ENCODE measurements around the gene FADS1.

DNA sequence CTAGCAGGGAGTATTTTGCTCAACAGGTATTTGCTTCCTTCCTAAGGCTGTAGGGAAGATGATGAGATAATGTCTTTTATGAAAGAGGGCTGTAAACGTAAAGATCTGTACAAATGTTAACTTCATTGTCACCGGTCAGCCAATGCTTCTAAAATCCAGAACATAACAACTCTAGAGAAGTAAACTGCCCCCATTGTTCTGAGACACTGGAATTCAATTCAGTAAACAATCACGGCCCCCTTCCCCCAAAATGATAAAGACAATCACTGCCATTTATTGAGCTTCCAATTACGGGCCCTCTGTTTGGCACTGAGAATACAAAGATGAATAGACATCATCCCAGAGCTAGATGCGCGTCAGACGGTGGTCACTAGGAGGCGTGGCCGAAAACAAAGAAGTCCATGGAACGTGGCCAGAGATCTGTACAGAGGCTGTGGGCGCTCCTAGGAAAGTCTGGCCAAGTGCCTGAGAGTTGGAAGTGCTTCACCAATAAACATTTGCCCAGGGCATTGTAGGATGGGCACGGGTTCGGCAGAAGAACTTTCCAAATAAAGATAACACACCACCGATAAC, 25.0 kb downstream of the FADS1 start:
- TF ChIP-seq ZNF274 (IDR thresholded peaks at IDR 0.05; ENCODE audit: low read depth, low read length), result no peak
- no peak for TF ChIP-seq YY1 (IDR thresholded peaks at IDR 0.05; ENCODE audit: insufficient read depth, insufficient read length)
